Heart left ventricle (tissue), 16 donors: ENCODE data around the gene REV3L. TPM values are rescaled to one million over a fixed set of nuclear protein-coding genes. Genes with fewer than 3 reads are reported as not detected.
A peak's percentile ranks its signal among the peaks of the same experiment; 100 is the strongest.

Source experiments
- ATAC-seq, 4 donors: fragments of 200-7000 bp; cut with Tn5 transposase; one replicate each; pipeline ENCODE4 v1.9.1; 2020 to 2022; ENCODE audit warnings: moderate library complexity in 4 of 4, mild to moderate bottlenecking in 3 of 4, moderate number of reproducible peaks in 1 of 4
- DNase-seq, 5 donors: peaks; one replicate each; pipeline ENCODE4 v3.0.0-alpha.2; 2020
- H3K27ac ChIP-seq, 12 donors: fragments of 200-600 bp; sonication (generic) in 4 of 12; one replicate each; pipeline versions ENCODE4 v1.5.0 to v1.8.0; 2016 to 2022; ENCODE audit warnings: mild to moderate bottlenecking in 2 of 12
- H3K27me3 ChIP-seq, 9 donors: fragments of 200-600 bp; sonication (generic) in 2 of 9; one replicate each; pipeline versions ENCODE4 v1.5.1 to v1.8.0; 2016 to 2022; ENCODE audit warnings: mild to moderate bottlenecking in 3 of 9
- H3K36me3 ChIP-seq, 9 donors: fragments of 200-600 bp; sonication (generic) in 2 of 9; one replicate each; pipeline versions ENCODE4 v1.5.0 to v1.8.0; 2018 to 2022; ENCODE audit warnings: mild to moderate bottlenecking in 2 of 9
- H3K4me1 ChIP-seq, 12 donors: fragments of 200-600 bp; sonication (generic) in 4 of 12; one replicate each; pipeline versions ENCODE4 v1.5.0 to v1.8.0; 2016 to 2022; ENCODE audit warnings: mild to moderate bottlenecking in 3 of 12
- H3K4me3 ChIP-seq, 12 donors: fragments of 200-600 bp; sonication (generic) in 4 of 12; one replicate each; pipeline versions ENCODE4 v1.5.0 to v1.8.0; 2017 to 2022; ENCODE audit warnings: mild to moderate bottlenecking in 9 of 12, moderate library complexity in 4 of 12
- H3K9me3 ChIP-seq, 12 donors: fragments of 200-600 bp; sonication (generic) in 4 of 12; one replicate each; pipeline versions ENCODE4 v1.5.0 to v1.8.0; 2016 to 2022; ENCODE audit warnings: mild to moderate bottlenecking in 1 of 12
- POLR2A ChIP-seq, 2 donors: fragments of 450-650 bp; IDR thresholded peaks; one replicate each; pipeline ENCODE4 v1.6.1; 2017; ENCODE audit warnings: antibody characterized with exemption in 2 of 2, mild to moderate bottlenecking in 2 of 2, moderate library complexity in 2 of 2
- WGBS, 4 donors: extraction: QIAGEN DNeasy Blood & Tissue Kit in 2 of 4; methylation state at CpG; one replicate each; pipeline versions ENCODE4 v1.1.5 to v1.1.7; 2013 to 2018; 5-methylcytosine and 5-hydroxymethylcytosine counted together
- intact Hi-C, 10 donors: fragments of 100-400 bp; cut with DNase I; formaldehyde crosslinking; loops; one replicate each; pipeline versions ENCODE4 v1.11.1 to v1.14.2; 2022
- polyA plus RNA-seq, 2 donors: library from polyadenylated mRNA; stranded (reverse); fragments of 200-250 nt; gene quantifications; one replicate each; pipeline ENCODE4 v1.2.3, GENCODE V29; 2013
- total RNA-seq, 9 donors: library from RNA; depleted of rRNA in 2 of 9; stranded (reverse); fragments of >200 nt in 2 of 9; fragmentation: NEBNext Ultra II Directional in 3 of 9; extraction: Animal tissue kit (Norgen Biotek cat#: 25700) in 3 of 9; gene quantifications; one replicate each; pipeline versions ENCODE4 v1.1.0 to v1.2.4, GENCODE V29; 2016 to 2023
- TF ChIP-seq, protein P1 (sequence below), 12 donors: fragments of 200-600 bp; sonication (generic) in 4 of 12; IDR thresholded peaks; one replicate each; pipeline versions ENCODE4 v1.5.0 to v1.8.0; 2018 to 2022; ENCODE audit warnings: antibody characterized with exemption in 12 of 12, mild to moderate bottlenecking in 5 of 12
- donor health status: ischemic (EF 13 %, LVEDD 7.1; RV severe dilation, severe dysfunction).
- donor health status: healthy with polysubstance abuse.
- donor health status: DM: no; HTN: yes; CAD: no.
- donor health status: DM: no; HTN: no; CAD: no.
- donor health status: ischemic (EF 25% LVEDD 6.9; RV normal size, moderate dysfunction).
- donor health status: ischemic (EF 25% LVEDD 5.7; RV mildly dilated, moderate dysfunction).
- donor health status: healthy.
- donor health status: DM: yes; HTN: yes; CAD: no.
- donor health status: ischemic (EF 35%, LVEDD 5.7; RV mildly dilated, moderate dysfunction).
- donor health status: nonischemic (EF 11% LVEDD 7.7; RV severe dilation, severe dysfunction).
- donor health status: DM: yes; HTN: yes; CAD: no.
- donor health status: PGD.
- donor health status: ischemic (EF 29% LVEDD 5.4; RV normal size, mild dysfunction).
- donor health status: nonischemic (EF 23%, LVEDD 6.1; RV moderate dilation, normal function).

The REV3L gene
- total and polyA plus RNA-seq, 11 donors, result 6.1 to 20.0 (median 13.0) TPM

DNA sequence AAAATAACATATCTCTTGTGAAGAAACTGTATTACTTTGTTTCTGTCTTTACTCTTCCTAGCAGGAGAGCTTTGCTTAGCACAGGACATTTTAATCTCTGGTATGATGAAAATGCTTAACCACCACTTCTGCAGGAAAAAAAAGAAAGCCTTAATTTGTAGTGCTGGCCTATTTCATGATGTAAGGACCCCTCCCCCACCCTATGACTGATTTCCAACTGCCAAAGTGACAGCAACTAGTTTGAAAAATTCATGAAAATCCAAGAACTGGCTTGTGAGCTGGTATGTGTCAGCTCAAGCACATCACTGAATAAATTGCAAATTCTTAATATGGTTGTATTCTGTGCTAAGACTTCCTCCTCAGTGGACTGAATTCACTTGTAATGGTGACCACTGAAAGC, 125.3 kb downstream of the REV3L start:
- no peak for ATAC-seq
- intact Hi-C loops, result loop anchor here in 1 of 10 donors (5.0 kb wide), 1 partner anchor 290 kb away; no protein-coding TSS in a partner anchor
- TF ChIP-seq, protein P1, sequence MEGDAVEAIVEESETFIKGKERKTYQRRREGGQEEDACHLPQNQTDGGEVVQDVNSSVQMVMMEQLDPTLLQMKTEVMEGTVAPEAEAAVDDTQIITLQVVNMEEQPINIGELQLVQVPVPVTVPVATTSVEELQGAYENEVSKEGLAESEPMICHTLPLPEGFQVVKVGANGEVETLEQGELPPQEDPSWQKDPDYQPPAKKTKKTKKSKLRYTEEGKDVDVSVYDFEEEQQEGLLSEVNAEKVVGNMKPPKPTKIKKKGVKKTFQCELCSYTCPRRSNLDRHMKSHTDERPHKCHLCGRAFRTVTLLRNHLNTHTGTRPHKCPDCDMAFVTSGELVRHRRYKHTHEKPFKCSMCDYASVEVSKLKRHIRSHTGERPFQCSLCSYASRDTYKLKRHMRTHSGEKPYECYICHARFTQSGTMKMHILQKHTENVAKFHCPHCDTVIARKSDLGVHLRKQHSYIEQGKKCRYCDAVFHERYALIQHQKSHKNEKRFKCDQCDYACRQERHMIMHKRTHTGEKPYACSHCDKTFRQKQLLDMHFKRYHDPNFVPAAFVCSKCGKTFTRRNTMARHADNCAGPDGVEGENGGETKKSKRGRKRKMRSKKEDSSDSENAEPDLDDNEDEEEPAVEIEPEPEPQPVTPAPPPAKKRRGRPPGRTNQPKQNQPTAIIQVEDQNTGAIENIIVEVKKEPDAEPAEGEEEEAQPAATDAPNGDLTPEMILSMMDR (IDR thresholded peaks at IDR 0.05), result no peak
- no peak for TF ChIP-seq POLR2A (IDR thresholded peaks at IDR 0.05)

DNA sequence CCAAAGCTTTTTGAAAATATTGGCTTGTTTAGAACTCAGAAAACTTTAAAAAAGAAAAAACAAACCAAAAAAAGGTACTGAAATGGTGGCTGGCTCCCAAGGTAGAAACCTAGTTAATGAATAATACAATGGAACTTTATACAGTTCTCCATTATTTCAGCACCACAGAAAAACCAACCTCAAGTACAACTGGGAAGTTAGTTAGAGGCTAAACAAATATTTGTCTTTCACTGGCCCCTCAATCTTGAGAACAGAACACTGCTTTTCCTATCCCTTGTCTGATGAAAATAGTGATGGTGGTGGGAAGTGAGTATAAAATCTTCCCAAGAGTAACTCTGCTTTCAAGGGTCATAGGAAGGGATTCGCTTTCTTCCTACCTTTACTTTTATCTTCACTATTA, 126.5 kb downstream of the REV3L start:
- Histone ChIP-seq H3K27ac (no peak overlapping the region), H3K36me3 (peaks cover 0 to 82% (median 22%) of the 10 kb centered on the region in 9 donors), H3K27me3 (no peaks in the 10 kb centered on the region), H3K4me3 (no peak overlapping the region), H3K9me3 (no peaks in the 10 kb centered on the region), H3K4me1 (peaks cover 0 to 20% (median 4%) of the 10 kb centered on the region in 12 donors)
- TF ChIP-seq, protein P1 (IDR thresholded peaks at IDR 0.05), result no peak
- no peak for TF ChIP-seq POLR2A (IDR thresholded peaks at IDR 0.05)
- DNase-seq (no peak), ATAC-seq (no peak)
- intact Hi-C loops, result loop anchor here in 1 of 10 donors (5.0 kb wide), 1 partner anchor 291 kb away; no protein-coding TSS in a partner anchor
- 95 to 100% (median 98%) methylated on average over 1 of the region's 1 CpG for WGBS, 4 donors

More for the DNA sequence above, 125.3 kb downstream of the REV3L start:
- no peaks in the 10 kb centered on the region for H3K27me3 ChIP-seq
- H3K9me3 ChIP-seq, result no peaks in the 10 kb centered on the region
- peaks cover 0 to 20% (median 4%) of the 10 kb centered on the region in 12 donors for H3K4me1 ChIP-seq
- H3K27ac ChIP-seq, result no peak overlapping the region
- peaks cover 0 to 76% (median 19%) of the 10 kb centered on the region in 9 donors for H3K36me3 ChIP-seq
- H3K4me3 ChIP-seq, result no peak overlapping the region
- no peak for DNase-seq

DNA sequence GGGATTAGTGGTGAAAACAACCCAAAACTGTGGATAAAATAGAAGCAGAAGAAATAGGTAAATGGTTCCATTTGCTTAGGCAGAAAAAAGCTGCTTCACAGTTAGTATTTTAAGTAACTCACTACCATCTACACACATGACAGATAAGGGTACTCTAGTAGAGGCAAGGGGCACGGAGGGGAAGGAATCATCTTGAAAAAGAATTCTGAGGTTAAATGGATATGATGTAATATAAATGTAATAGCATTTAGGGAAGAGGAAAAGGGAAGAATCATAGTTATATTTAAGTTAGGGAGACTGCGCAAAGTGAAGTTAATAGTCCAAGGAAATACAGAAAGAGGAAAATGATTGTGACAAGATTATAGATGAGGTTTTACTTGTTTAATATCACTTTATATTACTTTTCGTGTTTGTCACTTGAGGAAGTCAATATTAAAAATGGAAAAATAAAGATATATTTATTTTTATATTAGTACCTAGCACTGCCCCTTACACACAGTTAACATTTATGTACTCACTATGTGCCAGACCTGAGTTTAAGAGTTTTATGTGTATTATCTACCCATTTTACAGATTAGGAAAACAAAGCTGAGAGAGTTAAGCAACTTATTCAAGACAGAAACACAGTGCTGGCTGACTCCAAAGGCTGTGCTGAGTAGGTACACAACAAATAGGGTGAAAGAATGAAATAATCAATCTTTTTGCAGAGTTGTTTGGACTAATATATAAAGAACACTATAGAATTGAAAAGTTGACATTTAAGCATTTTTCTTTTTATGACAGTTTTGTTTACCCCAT, 128.1 kb downstream of the REV3L start:
- peak in 1 of 4 donors; percentile 52 for ATAC-seq
- TF ChIP-seq, protein P1 (IDR thresholded peaks at IDR 0.05), result no peak
- TF ChIP-seq POLR2A (IDR thresholded peaks at IDR 0.05), result no peak
- peaks cover 0 to 90% (median 36%) of the 10 kb centered on the region in 9 donors for H3K36me3 ChIP-seq
- no peaks in the 10 kb centered on the region for H3K9me3 ChIP-seq
- 71 to 80% (median 75%) methylated on average over 3 of the region's 3 CpGs for WGBS, 4 donors
- intact Hi-C loops, result loop anchor here in 1 of 10 donors (5.0 kb wide), 1 partner anchor 292 kb away; no protein-coding TSS in a partner anchor
- DNase-seq, result no peak
- peak overlapping the region in 4 of 12 donors; percentile 3 to 44 (median 22) for H3K27ac ChIP-seq
- peaks cover 0 to 20% (median 4%) of the 10 kb centered on the region in 12 donors for H3K4me1 ChIP-seq
- H3K4me3 ChIP-seq, result no peak overlapping the region
- no peaks in the 10 kb centered on the region for H3K27me3 ChIP-seq

DNA sequence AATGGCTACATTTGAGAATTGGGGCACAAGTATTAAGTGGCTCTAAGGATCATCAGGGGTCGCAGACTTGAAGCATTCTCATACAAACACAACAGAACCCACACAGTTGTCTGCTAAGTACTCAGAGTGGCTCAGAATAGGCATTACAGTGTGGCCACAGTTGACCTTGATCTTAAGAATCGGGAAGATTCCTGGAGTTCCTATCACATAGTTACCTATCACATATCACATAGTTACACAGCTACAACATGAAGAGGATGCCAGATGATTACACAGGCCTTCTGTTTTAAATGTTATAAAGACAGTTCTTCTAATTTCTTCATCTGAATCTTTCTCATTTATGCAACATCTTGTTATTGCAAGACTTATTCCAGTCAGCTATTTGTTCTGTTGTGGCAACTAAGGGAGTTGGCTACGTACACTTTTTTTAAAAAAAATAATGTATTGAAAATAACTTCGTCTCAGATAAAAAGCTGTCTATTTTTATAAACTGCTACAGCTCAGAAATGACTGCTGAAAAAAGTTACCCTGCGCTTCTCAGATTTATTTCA, 129.0 kb downstream of the REV3L start:
- Histone ChIP-seq H3K4me3 (no peak overlapping the region), H3K27me3 (no peaks in the 10 kb centered on the region), H3K4me1 (peaks cover 0 to 20% (median 4%) of the 10 kb centered on the region in 12 donors), H3K9me3 (no peaks in the 10 kb centered on the region), H3K36me3 (peaks cover 0 to 95% (median 45%) of the 10 kb centered on the region in 9 donors), H3K27ac (peak overlapping the region in 5 of 12 donors; percentile 3 to 44 (median 27))
- DNase-seq (no peak), ATAC-seq (peak; percentile 42 to 64 (median 50))
- TF ChIP-seq POLR2A (IDR thresholded peaks at IDR 0.05), result no peak
- TF ChIP-seq, protein P1 (IDR thresholded peaks at IDR 0.05), result no peak
- intact Hi-C loops, result no loop called here
- WGBS, 4 donors, result 46 to 52% (median 50%) methylated on average over 5 of the region's 5 CpGs
